HepG2 (cell line): ENCODE data around the gene ATP1A2. TPM values are rescaled to one million over a fixed set of nuclear protein-coding genes. Genes with fewer than 3 reads are reported as not detected.

Experiments used
- BCL6 ChIP-seq: IDR thresholded peaks from 2 replicates; pipeline ENCODE4 v1.6.1; 2016; ENCODE audit warnings: missing genetic modification reagents, missing compliant biosample characterization
- BHLHE40 ChIP-seq: IDR thresholded peaks from 2 replicates; pipeline ENCODE4 v1.6.1; 2011; ENCODE audit warnings: low read length, improper control_type of control experiment
- BRD4 ChIP-seq: sonication (generic); formaldehyde crosslinking; IDR thresholded peaks from 2 replicates; pipeline ENCODE4 v1.4.0; 2020; ENCODE audit warnings: missing genetic modification reagents
- CCDC6 ChIP-seq: sonication (generic); formaldehyde crosslinking; IDR thresholded peaks from 2 replicates; pipeline ENCODE4 v1.8.1; 2022; ENCODE audit warnings: mild to moderate bottlenecking, missing genetic modification reagents, moderate library complexity
- HOXA3 ChIP-seq: sonication (generic); formaldehyde crosslinking; IDR thresholded peaks from 2 replicates; pipeline ENCODE4 v1.5.0; 2020; ENCODE audit warnings: missing genetic modification reagents
- MAZ ChIP-seq, 2 experiments: sonication (generic) in 1 of 2; formaldehyde crosslinking in 1 of 2; IDR thresholded peaks; 2 replicates each; pipeline versions ENCODE4 v1.5.0 to v1.6.1; 2012 to 2020; ENCODE audit warnings: low read depth in 2 of 2, mild to moderate bottlenecking in 2 of 2, borderline replicate concordance in 1 of 2, improper control_type of control experiment in 1 of 2, low read length in 1 of 2, missing genetic modification reagents in 1 of 2, moderate library complexity in 1 of 2
- MIER2 ChIP-seq: IDR thresholded peaks from 2 replicates; pipeline ENCODE4 v1.6.1; 2016; ENCODE audit warnings: missing biosample characterization, missing genetic modification reagents
- MIXL1 ChIP-seq: IDR thresholded peaks from 2 replicates; pipeline ENCODE4 v1.6.1; 2016
- MXD4 ChIP-seq: IDR thresholded peaks from 2 replicates; pipeline ENCODE4 v1.6.1; 2016; ENCODE audit warnings: mild to moderate bottlenecking, missing biosample characterization, missing genetic modification reagents
- NFYB ChIP-seq: sonication (generic); formaldehyde crosslinking; IDR thresholded peaks from 2 replicates; pipeline ENCODE4 v1.4.0; 2020; ENCODE audit warnings: missing genetic modification reagents
- PITX1 ChIP-seq: sonication (generic); formaldehyde crosslinking; IDR thresholded peaks from 2 replicates; pipeline ENCODE4 v1.5.1; 2020; ENCODE audit warnings: mild to moderate bottlenecking, missing genetic modification reagents
- POLR2G ChIP-seq: fragments of 200-400 bp; formaldehyde crosslinking; IDR thresholded peaks from 2 replicates; pipeline ENCODE4 v1.6.1; 2018; ENCODE audit warnings: mild to moderate bottlenecking, low read depth, low read length, moderate library complexity
- RARA ChIP-seq: IDR thresholded peaks from 2 replicates; pipeline ENCODE4 v1.6.1; 2016; ENCODE audit warnings: missing genetic modification reagents, missing compliant biosample characterization
- RFXAP ChIP-seq: sonication (generic); formaldehyde crosslinking; IDR thresholded peaks from 2 replicates; pipeline ENCODE4 v1.4.0; 2020; ENCODE audit warnings: missing genetic modification reagents, borderline replicate concordance
- SMAD9 ChIP-seq: sonication (generic); formaldehyde crosslinking; IDR thresholded peaks from 2 replicates; pipeline ENCODE4 v1.5.1; 2020; ENCODE audit warnings: mild to moderate bottlenecking, missing genetic modification reagents
- SMC3 ChIP-seq: IDR thresholded peaks from 2 replicates; pipeline ENCODE4 v1.6.1; 2011; ENCODE audit warnings: low read length, improper control_type of control experiment
- TBL1XR1 ChIP-seq: fragments of 150-350 bp; IDR thresholded peaks from 2 replicates; pipeline ENCODE4 v1.6.1; 2014; ENCODE audit warnings: borderline replicate concordance, low read length; ENCODE audit not compliant: partially characterized antibody
- YEATS4 ChIP-seq: sonication (generic); formaldehyde crosslinking; IDR thresholded peaks from 2 replicates; pipeline ENCODE4 v1.4.0; 2020; ENCODE audit warnings: missing genetic modification reagents, borderline replicate concordance
- ZNF207 ChIP-seq: fragments of 450-650 bp; IDR thresholded peaks from 2 replicates; pipeline ENCODE4 v1.6.1; 2016; ENCODE audit warnings: antibody characterized with exemption, borderline replicate concordance
- ZNF24 ChIP-seq: fragments of 450-650 bp; IDR thresholded peaks from 2 replicates; pipeline ENCODE4 v1.6.1; 2017; ENCODE audit warnings: antibody characterized with exemption, mild to moderate bottlenecking
- ZNF44 ChIP-seq: sonication (generic); formaldehyde crosslinking; IDR thresholded peaks from 2 replicates; pipeline ENCODE4 v1.5.1; 2020; ENCODE audit warnings: mild to moderate bottlenecking, missing genetic modification reagents
- ZNF589 ChIP-seq: sonication (generic); formaldehyde crosslinking; conservative IDR thresholded peaks from 2 replicates; pipeline ENCODE4 v1.8.0; 2022; ENCODE audit warnings: mild to moderate bottlenecking, moderate library complexity, missing genetic modification reagents
- ZNF746 ChIP-seq: sonication (generic); formaldehyde crosslinking; IDR thresholded peaks from 2 replicates; pipeline ENCODE4 v1.8.0; 2022; ENCODE audit warnings: mild to moderate bottlenecking, missing genetic modification reagents
- ZNF776 ChIP-seq: sonication (generic); formaldehyde crosslinking; IDR thresholded peaks from 2 replicates; pipeline ENCODE4 v1.4.0; 2020; ENCODE audit warnings: mild to moderate bottlenecking, missing genetic modification reagents
- polyA plus RNA-seq, 8 experiments: library from polyadenylated mRNA; depleted of rRNA in 3 of 8; stranded (reverse) in 7 of 8; unstranded in 1 of 8; fragments of >200 nt; fragmentation: Illumina TruSeq in 4 of 8; extraction: Trizol in 4 of 8; gene quantifications; 2 replicates each; pipeline versions ENCODE4 v1.2.1 to v1.2.3, GENCODE V29; 2011 to 2016; ENCODE audit warnings: low read depth in 4 of 8, missing spikeins in 1 of 8, mixed read lengths in 1 of 8; ENCODE audit not compliant: insufficient read depth in 1 of 8
- total RNA-seq, 5 experiments: library from RNA; depleted of rRNA; stranded (reverse); fragments of >200 nt; fragmentation: Illumina TruSeq; extraction: Trizol; gene quantifications; 2 replicates each; pipeline ENCODE4 v1.2.3, GENCODE V29; 2016; ENCODE audit warnings: low read depth in 1 of 5
- TF ChIP-seq, protein P1 (sequence below): sonication (generic); formaldehyde crosslinking; IDR thresholded peaks from 2 replicates; pipeline ENCODE4 v1.5.0; 2020; ENCODE audit warnings: mild to moderate bottlenecking, missing genetic modification reagents, borderline replicate concordance
- TF ChIP-seq, protein P2 (sequence below): fragments of 450-650 bp; IDR thresholded peaks from 2 replicates; pipeline ENCODE4 v1.6.1; 2016
- TF ChIP-seq, protein P3 (sequence below): IDR thresholded peaks from 2 replicates; pipeline ENCODE4 v1.6.1; 2016
- TF ChIP-seq, protein P4 (sequence below): sonication (generic); formaldehyde crosslinking; IDR thresholded peaks from 2 replicates; pipeline ENCODE4 v1.5.1; 2020; ENCODE audit warnings: missing genetic modification reagents, mild to moderate bottlenecking, borderline replicate concordance

The ATP1A2 gene
- total and polyA plus RNA-seq, 2 of the 13 experiments (the other 11 are each of a cell fraction or from before 2014, with no cell fraction given) = 0.16 TPM; not detected in 1

DNA sequence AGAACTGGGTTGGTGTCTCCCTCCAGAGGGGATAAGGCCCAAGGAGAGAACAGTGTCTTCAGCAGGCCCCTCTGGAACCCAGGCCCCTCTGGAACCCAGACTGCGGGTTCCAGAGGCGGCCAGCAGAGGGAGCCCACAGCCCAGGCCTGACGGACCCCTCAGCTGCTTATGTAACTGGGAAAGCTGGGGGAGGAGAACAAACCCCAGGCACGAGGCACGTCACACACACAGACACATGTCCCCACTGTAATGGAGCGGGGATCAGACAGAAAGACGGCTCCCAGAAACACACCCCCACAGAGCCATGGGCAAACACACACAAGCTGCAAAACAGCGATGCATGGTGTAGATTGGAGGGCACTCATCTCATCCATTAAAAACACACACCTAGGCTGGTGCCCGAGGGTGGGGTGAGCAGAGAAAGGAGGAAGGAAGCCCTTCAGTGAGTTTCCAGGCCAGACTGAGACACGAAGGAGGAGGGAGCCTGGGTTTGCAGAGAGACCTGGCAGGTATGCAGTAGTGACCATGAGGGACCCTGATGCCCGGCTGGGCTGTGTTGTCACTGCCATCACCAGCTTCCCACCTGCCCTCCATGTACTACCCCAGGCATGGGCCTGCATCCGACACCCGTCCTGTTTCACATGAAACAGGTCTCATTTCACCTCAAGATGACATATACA is 14.4 kb upstream of the ATP1A2 start (continued):
- TF ChIP-seq BCL6 (CRISPR knock-in tag) = peak; percentile 35; the same call in 1 of the 2 replicates
- no peak for TF ChIP-seq ZNF24
- TF ChIP-seq BRD4 = no peak
- peak; percentile 55 for TF ChIP-seq POLR2G
- TF ChIP-seq, protein P1, sequence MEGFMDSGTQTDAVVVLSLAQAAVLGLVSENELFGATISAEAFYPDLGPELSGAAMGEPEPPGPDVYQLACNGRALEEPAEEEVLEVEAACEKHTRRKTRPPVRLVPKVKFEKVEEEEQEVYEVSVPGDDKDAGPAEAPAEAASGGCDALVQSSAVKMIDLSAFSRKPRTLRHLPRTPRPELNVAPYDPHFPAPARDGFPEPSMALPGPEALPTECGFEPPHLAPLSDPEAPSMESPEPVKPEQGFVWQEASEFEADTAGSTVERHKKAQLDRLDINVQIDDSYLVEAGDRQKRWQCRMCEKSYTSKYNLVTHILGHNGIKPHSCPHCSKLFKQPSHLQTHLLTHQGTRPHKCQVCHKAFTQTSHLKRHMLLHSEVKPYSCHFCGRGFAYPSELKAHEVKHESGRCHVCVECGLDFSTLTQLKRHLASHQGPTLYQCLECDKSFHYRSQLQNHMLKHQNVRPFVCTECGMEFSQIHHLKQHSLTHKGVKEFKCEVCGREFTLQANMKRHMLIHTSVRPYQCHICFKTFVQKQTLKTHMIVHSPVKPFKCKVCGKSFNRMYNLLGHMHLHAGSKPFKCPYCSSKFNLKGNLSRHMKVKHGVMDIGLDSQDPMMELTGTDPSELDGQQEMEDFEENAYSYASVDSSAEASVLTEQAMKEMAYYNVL (CRISPR knock-in tag) = no peak
- TF ChIP-seq SMAD9 (CRISPR knock-in tag) = no peak
- no peak for TF ChIP-seq ZNF589 (CRISPR knock-in tag)
- no peak for TF ChIP-seq MIER2 (CRISPR knock-in tag)
- TF ChIP-seq YEATS4 (CRISPR knock-in tag) = peak; percentile 63; the same call in 1 of the 2 replicates
- TF ChIP-seq, protein P2, sequence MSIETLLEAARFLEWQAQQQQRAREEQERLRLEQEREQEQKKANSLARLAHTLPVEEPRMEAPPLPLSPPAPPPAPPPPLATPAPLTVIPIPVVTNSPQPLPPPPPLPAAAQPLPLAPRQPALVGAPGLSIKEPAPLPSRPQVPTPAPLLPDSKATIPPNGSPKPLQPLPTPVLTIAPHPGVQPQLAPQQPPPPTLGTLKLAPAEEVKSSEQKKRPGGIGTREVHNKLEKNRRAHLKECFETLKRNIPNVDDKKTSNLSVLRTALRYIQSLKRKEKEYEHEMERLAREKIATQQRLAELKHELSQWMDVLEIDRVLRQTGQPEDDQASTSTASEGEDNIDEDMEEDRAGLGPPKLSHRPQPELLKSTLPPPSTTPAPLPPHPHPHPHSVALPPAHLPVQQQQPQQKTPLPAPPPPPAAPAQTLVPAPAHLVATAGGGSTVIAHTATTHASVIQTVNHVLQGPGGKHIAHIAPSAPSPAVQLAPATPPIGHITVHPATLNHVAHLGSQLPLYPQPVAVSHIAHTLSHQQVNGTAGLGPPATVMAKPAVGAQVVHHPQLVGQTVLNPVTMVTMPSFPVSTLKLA = no peak
- TF ChIP-seq SMC3 = peak; percentile 68
- TF ChIP-seq, protein P3, sequence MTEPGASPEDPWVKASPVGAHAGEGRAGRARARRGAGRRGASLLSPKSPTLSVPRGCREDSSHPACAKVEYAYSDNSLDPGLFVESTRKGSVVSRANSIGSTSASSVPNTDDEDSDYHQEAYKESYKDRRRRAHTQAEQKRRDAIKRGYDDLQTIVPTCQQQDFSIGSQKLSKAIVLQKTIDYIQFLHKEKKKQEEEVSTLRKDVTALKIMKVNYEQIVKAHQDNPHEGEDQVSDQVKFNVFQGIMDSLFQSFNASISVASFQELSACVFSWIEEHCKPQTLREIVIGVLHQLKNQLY (CRISPR knock-in tag) = peak; percentile 54; the same call in 1 of the 2 replicates
- TF ChIP-seq RFXAP = peak; percentile 58; the same call in 1 of the 2 replicates
- no peak for TF ChIP-seq NFYB (CRISPR knock-in tag)
- peak; percentile 77 for TF ChIP-seq HOXA3 (CRISPR knock-in tag)
- TF ChIP-seq MAZ (IDR thresholded peaks at IDR 0.05; ENCODE audit: borderline replicate concordance, low read depth, low read length) = no peak
- TF ChIP-seq MAZ (CRISPR knock-in tag; IDR thresholded peaks at IDR 0.05; ENCODE audit: low read depth) = peak; percentile 31; the same call in 1 of the 2 replicates
- TF ChIP-seq ZNF746 = 0 out of 2 replicates have a peak, but pooled peaks have one; percentile 34
- TF ChIP-seq RARA (CRISPR knock-in tag) = peak; percentile 40; the same call in 1 of the 2 replicates
- 0 out of 2 replicates have a peak, but pooled peaks have one; percentile 26 for TF ChIP-seq PITX1 (CRISPR knock-in tag)
- peak; percentile 57; the same call in 1 of the 2 replicates for TF ChIP-seq BHLHE40
- TF ChIP-seq ZNF776 = no peak
- TF ChIP-seq, protein P4, sequence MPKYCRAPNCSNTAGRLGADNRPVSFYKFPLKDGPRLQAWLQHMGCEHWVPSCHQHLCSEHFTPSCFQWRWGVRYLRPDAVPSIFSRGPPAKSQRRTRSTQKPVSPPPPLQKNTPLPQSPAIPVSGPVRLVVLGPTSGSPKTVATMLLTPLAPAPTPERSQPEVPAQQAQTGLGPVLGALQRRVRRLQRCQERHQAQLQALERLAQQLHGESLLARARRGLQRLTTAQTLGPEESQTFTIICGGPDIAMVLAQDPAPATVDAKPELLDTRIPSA (CRISPR knock-in tag) = no peak
- TF ChIP-seq ZNF44 (CRISPR knock-in tag) = no peak
- TF ChIP-seq CCDC6 (CRISPR knock-in tag) = no peak
- TF ChIP-seq MIXL1 (CRISPR knock-in tag) = 0 out of 2 replicates have a peak, but pooled peaks have one; percentile 15
- TF ChIP-seq MXD4 (CRISPR knock-in tag) = peak; percentile 48; the same call in 1 of the 2 replicates
- no peak for TF ChIP-seq ZNF207
- peak; percentile 17 for TF ChIP-seq TBL1XR1
